ENCODE data around the gene PDE4B. TPM values are rescaled to one million over a fixed set of nuclear protein-coding genes. Genes with fewer than 3 reads are reported as not detected.
A peak's percentile ranks its signal among the peaks of the same experiment; 100 is the strongest.

The PDE4B gene
- total RNA-seq, 1 donor from 2014 or later = 1.2 TPM

- Mint-ChIP-seq H3K4me1 (peaks cover 30% of the 10 kb centered on the region), H3K36me3 (peaks cover 8% of the 10 kb centered on the region), H3K9me3 (no peaks in the 10 kb centered on the region), H3K27me3 (ENCODE audit: insufficient read depth, low read depth) (no peaks in the 10 kb centered on the region), H3K4me3 (no peak overlapping the region), H3K27ac (no peak overlapping the region)
- Histone ChIP-seq H3K9me3 (ENCODE audit: low read depth) (no peaks in the 10 kb centered on the region), H3K27me3 (no peaks in the 10 kb centered on the region), H4K20me1 (ENCODE audit: low read depth) (no peaks in the 10 kb centered on the region), H3K36me3 (no peaks in the 10 kb centered on the region), H3K79me2 (ENCODE audit: low read depth) (no peaks in the 10 kb centered on the region), H3K4me3 (no peak overlapping the region), H3K9ac (no peak overlapping the region), H2AFZ (replicated peaks) (no peak overlapping the region), H3K4me2 (no peak overlapping the region), H3K4me1 (peaks cover 10% of the 10 kb centered on the region), H3F3A (ENCODE audit: low read depth) (no peaks in the 10 kb centered on the region), H3K27ac (no peak overlapping the region)
- TF ChIP-seq CTCF (IDR thresholded peaks at IDR 0.05) (no peak), EZH2phosphoT487 (IDR thresholded peaks at IDR 0.05) (no peak), EZH2 (IDR thresholded peaks at IDR 0.05) (no peak)
- no peak for DNase-seq (ENCODE audit: low spot score)
Measured at GRCh38 chr1:66270119-66270812, 477.6 kb downstream of the PDE4B start.

DNA sequence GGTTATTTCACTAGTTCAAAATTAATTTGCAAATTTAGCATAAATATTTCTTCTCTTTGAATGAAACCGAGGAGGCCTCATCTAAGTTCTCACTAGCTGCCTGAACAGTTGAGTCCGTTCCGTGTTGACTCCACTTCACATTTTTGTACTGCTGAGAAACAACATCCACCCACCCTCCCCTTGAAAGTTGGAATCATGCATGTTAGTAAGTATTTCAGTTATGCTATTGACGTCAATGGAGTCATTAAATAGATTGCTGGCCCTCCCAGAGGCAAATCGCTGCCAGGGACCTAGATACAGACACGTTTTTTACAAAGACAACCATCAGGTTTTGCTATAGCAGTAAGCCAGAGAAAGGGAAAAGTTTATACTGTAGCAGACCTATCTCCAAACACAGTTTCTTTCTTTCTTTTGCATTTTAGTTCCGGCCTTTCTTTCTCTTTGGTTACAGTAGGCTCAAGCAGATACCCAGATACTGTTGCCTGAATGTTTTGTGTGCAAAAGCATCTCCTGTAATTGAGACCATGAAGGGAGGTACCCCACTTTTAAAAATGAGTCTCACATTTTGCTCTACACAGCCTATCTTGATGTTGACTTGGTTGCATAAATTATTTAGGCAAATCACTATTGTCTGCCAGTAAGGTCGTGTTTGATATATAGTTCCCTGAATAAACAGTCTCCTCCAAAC is 478.7 kb downstream of the PDE4B start:
- peak overlapping the region; percentile 65 for H3K4me3 Mint-ChIP-seq
- H3K4me1 Mint-ChIP-seq = peaks cover 30% of the 10 kb centered on the region
- H3K9me3 Mint-ChIP-seq = no peaks in the 10 kb centered on the region
- no peaks in the 10 kb centered on the region for H3K27me3 Mint-ChIP-seq (ENCODE audit: insufficient read depth, low read depth)
- H3K79me2 ChIP-seq (ENCODE audit: low read depth) = no peaks in the 10 kb centered on the region
- H3K9me3 ChIP-seq (ENCODE audit: low read depth) = no peaks in the 10 kb centered on the region
- peak overlapping the region; percentile 84 for H3K27ac Mint-ChIP-seq
- no peak for TF ChIP-seq EZH2 (IDR thresholded peaks at IDR 0.05)
- DNase-seq (ENCODE audit: low spot score) = peak; percentile 14
- H3K9ac ChIP-seq = no peak overlapping the region
- no peaks in the 10 kb centered on the region for H3K27me3 ChIP-seq
- no peak overlapping the region for H3K4me3 ChIP-seq
- H2AFZ ChIP-seq (replicated peaks) = peak overlapping the region; percentile 53
- peak overlapping the region; percentile 14 for H3K4me2 ChIP-seq
- no peaks in the 10 kb centered on the region for H3F3A ChIP-seq (ENCODE audit: low read depth)
- peaks cover 8% of the 10 kb centered on the region for H3K36me3 Mint-ChIP-seq
- H3K36me3 ChIP-seq = no peaks in the 10 kb centered on the region
- H3K4me1 ChIP-seq = peaks cover 10% of the 10 kb centered on the region
- H4K20me1 ChIP-seq (ENCODE audit: low read depth) = no peaks in the 10 kb centered on the region
- H3K27ac ChIP-seq = no peak overlapping the region

GRCh38 chr1:66271904-66272254 is 479.2 kb downstream of the PDE4B start:
- Histone ChIP-seq H3K9me3 (ENCODE audit: low read depth) (no peaks in the 10 kb centered on the region), H2AFZ (replicated peaks) (peak overlapping the region; percentile 53), H3K27ac (no peak overlapping the region), H3K4me3 (no peak overlapping the region), H3K4me1 (peaks cover 6% of the 10 kb centered on the region), H3K9ac (no peak overlapping the region), H3K36me3 (no peaks in the 10 kb centered on the region), H3F3A (ENCODE audit: low read depth) (no peaks in the 10 kb centered on the region), H3K79me2 (ENCODE audit: low read depth) (no peaks in the 10 kb centered on the region), H4K20me1 (ENCODE audit: low read depth) (no peaks in the 10 kb centered on the region), H3K4me2 (no peak overlapping the region), H3K27me3 (no peaks in the 10 kb centered on the region)
- DNase-seq (ENCODE audit: low spot score) = no peak
- Mint-ChIP-seq H3K27me3 (ENCODE audit: insufficient read depth, low read depth) (no peaks in the 10 kb centered on the region), H3K4me1 (peaks cover 30% of the 10 kb centered on the region), H3K9me3 (no peaks in the 10 kb centered on the region), H3K4me3 (peak overlapping the region; percentile 63), H3K36me3 (peaks cover 3% of the 10 kb centered on the region), H3K27ac (peak overlapping the region; percentile 84)
- TF ChIP-seq EZH2 (IDR thresholded peaks at IDR 0.05) (no peak), CTCF (IDR thresholded peaks at IDR 0.05) (no peak), EZH2phosphoT487 (IDR thresholded peaks at IDR 0.05) (no peak)

DNA sequence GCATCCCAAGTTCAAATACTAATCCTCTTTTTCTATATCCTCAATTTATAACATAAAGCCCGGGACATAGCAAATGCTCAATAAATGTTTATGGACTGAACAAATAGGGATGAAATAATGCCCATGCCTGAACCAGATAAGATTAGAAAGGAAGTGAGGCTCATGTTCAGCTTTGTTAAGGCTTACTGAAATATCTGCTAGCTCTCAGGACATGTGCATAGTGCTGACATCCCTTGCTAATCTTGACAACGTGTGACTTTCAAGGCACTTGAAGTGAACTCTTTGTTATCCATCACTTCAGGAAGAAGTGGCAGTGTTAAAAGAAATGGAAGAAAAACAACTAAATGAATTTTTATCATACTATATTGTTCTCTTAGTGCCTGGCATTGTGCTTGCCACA is 481.0 kb downstream of the PDE4B start:
- no peaks in the 10 kb centered on the region for H3K36me3 Mint-ChIP-seq
- no peak for DNase-seq (ENCODE audit: low spot score)
- H3K27me3 Mint-ChIP-seq (ENCODE audit: insufficient read depth, low read depth) = no peaks in the 10 kb centered on the region
- no peak overlapping the region for H3K27ac Mint-ChIP-seq
- Histone ChIP-seq H3K27me3 (no peaks in the 10 kb centered on the region), H3K79me2 (ENCODE audit: low read depth) (no peaks in the 10 kb centered on the region), H3K36me3 (no peaks in the 10 kb centered on the region), H3K9ac (no peak overlapping the region), H4K20me1 (ENCODE audit: low read depth) (no peaks in the 10 kb centered on the region), H3K4me2 (no peak overlapping the region), H3K9me3 (ENCODE audit: low read depth) (no peaks in the 10 kb centered on the region), H3K4me3 (no peak overlapping the region), H3F3A (ENCODE audit: low read depth) (no peaks in the 10 kb centered on the region), H3K27ac (no peak overlapping the region), H2AFZ (replicated peaks) (no peak overlapping the region), H3K4me1 (no peaks in the 10 kb centered on the region)
- no peak overlapping the region for H3K4me3 Mint-ChIP-seq
- no peak for TF ChIP-seq EZH2 (IDR thresholded peaks at IDR 0.05)
- TF ChIP-seq EZH2phosphoT487 (IDR thresholded peaks at IDR 0.05) = no peak
- TF ChIP-seq CTCF (IDR thresholded peaks at IDR 0.05) = no peak
- H3K9me3 Mint-ChIP-seq = no peaks in the 10 kb centered on the region
- peaks cover 30% of the 10 kb centered on the region for H3K4me1 Mint-ChIP-seq
